ENCODE results near the gene RAB5B.

The RAB5B gene
- 34.6 to 66.2 (median 56.2) reads per million in 4 donors for total RNA-seq

DNA sequence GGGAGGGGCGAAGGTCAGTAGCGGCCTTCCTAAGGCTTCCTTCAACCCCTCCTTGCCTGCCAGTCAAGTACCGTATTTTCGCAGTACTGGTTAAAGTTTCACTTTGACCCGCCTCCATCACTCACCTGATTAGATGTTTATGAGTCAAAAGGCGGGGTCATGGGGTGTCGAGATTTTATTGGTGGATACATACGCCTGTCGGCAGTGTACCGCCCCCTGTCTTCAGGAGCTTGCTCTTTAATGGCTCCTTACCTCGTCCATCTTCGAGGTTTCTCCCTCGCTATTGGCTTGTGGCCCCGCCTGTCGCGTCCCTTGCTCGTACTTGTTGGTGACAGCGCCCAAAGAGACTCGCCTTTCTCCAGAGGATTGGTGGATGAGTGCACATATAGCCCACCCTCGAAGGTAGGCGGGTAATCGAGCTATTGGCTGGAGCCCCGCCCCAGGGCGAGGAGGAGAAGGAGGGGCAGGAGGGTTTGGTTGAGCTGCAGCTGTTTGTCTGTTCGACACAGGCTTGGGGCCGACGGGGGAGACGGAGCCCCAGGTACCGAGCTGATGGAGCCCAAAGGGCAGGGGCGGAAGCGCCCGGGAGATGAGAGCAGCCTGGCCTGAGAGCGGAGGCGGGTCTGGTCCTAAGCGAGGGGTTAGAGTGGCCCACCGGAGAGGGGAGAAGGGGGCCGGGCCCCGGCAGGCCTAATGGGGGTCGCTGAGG lies at the start of gene RAB5B:
RAB5B (plus strand) TSS at position 480 of the 709 bp plus-strand sequence. CDS start 12,883 bp downstream, outside the sequence.
- peak; percentile 95 to 100 (median 98) for DNase-seq

DNA sequence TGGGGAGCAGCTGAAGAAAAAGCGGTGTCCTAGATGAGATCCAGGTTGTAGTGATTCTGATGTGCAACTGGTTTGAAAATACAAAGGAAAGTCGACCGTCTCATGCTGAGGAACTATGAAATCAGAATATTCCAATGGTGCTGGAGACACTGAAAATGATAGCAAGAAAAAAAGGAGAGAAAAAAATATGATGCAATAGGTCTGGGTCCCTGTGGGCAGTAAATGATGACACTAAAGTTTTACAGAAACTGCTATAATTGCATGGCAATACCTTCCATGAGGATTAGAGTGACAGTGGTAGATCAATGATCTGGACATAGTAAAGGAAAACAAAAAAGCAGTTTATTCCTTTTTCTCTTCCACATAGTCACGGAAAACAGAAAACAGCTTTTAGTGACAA lies 48.5 kb upstream of the RAB5B start:
- no peak for DNase-seq

- DNase-seq = peak in 1 of 5 donors; percentile 41
Observed at GRCh38 chr12:55925870-55926737, 47.8 kb upstream of the RAB5B start.

DNA sequence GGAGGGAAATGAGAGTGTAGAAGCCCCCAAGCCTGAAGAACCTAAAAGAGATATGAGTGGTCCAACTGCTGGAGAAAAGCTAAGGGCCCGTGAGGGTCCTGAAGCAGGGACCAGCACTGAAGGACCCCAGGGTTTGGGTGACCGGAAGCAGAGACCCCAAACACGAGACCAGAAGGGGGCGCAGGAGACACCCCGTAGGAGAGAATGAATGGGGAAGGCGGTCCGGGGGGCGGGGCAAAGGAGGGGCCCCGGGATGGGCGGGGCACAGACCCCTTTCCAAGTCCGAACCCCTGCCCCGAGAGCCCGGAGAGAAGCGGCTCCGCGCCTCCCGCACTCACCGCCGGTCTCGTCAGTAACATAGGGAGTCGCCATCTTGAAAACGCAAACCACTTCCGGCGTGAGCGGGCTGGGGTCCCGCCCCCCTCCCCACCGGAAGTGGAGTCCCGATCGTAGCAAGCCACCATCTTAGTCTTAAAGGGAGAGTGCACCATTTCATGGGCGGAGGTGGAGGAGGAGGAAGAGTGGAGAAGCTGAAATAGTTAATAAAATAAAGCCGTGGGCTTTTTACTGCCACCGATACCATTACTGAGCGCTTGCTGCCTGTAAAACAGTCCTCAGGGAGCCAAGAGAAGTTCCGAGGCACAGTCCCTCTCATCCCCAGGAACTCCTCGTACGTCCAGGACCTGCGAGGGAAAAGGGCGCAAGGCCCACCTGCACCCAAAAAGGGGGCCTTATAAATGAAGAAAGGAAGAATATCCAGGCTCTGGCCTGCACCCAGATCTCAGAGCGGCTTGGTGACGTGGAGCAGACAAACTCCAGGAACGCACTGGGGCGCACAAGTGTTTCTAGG lies 46.9 kb upstream of the RAB5B start:
- DNase-seq = peak; percentile 80 to 98 (median 86)

DNA sequence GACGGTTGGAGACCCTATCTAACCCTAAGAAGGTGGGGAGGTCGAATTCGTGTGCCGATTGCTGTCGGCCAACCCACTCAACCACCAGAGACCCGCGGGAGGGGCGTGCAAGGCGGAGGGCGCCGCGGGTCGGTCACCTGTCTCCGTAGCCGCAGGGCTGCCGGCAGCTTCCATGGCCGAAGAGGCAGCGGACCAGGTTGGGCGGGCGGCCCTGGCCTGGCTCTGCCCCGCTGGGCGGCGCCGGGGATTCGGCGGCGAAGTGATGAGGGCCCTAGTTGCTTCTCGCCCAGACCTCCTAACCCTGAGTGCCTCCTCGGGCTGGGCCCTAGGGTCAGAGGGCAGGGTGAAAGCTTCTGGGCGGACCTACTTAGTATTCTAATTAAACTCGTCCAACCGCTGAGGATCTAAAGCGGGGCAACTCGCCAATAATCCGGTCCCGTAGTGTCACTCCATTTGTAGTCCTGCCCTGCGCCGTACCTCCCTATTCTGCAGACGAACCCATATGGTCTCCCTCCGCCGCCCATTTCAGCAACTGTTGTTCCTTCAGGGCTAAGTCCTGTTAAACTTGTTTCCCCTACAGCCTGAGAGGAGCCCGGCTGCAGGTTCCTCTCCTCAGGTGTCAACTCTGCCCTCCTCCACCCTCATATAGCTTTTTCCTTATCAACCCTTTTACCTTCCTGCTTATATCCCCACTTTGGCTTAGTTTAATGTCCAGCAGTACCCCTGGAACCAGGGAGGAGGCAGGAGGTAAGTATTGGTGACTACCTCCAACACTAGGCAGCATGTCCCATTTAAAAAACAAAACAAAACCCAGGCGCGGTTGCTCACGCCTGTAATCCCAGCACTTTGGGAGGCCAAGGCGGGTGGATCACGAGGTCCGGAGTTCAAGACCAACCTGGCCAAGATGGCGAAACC lies 46.0 kb upstream of the RAB5B start, which contains the start of gene PYM1:
PYM1 (minus strand) TSS at position 307 of the 915 bp plus-strand sequence; CDS start at position 174, 133 bp downstream.
- peak; percentile 31 to 93 (median 52) for DNase-seq

DNA sequence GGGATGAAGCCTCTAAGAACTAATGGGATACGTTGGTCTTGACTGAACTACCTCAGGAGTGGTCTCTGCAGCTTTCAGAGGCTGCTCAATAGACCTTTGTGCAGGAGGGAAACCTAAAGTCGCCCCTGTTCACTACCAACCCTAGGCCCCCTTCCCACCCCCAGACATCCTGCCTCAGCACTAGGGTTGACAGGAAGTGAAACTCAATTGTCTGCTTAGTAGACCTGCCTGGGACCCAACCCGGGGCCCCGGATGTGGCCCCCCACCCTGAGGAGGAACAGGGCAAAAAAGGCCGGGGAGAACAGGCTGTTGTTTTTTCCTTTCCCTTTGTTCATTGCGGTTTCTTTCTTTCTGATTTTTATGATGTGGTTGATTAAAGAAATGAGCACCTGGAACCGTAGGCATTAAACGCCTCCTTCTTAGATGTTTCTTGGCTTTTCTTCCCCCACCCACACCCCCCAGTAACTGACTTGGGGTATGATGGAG lies 44.5 kb upstream of the RAB5B start:
- DNase-seq = peak; percentile 71 to 92 (median 82)

- peak; percentile 38 to 90 (median 61) for DNase-seq
Observed at GRCh38 chr12:55930771-55931316, 43.0 kb upstream of the RAB5B start, which contains the start of gene DGKA. Gene DGKA, plus strand, starts transcription at chr12:55931162. Its CDS starts 5,342 bp downstream, at chr12:55936504.

- DNase-seq = no peak
Observed at GRCh38 chr12:55931317-55931779, 42.5 kb upstream of the RAB5B start.

DNA sequence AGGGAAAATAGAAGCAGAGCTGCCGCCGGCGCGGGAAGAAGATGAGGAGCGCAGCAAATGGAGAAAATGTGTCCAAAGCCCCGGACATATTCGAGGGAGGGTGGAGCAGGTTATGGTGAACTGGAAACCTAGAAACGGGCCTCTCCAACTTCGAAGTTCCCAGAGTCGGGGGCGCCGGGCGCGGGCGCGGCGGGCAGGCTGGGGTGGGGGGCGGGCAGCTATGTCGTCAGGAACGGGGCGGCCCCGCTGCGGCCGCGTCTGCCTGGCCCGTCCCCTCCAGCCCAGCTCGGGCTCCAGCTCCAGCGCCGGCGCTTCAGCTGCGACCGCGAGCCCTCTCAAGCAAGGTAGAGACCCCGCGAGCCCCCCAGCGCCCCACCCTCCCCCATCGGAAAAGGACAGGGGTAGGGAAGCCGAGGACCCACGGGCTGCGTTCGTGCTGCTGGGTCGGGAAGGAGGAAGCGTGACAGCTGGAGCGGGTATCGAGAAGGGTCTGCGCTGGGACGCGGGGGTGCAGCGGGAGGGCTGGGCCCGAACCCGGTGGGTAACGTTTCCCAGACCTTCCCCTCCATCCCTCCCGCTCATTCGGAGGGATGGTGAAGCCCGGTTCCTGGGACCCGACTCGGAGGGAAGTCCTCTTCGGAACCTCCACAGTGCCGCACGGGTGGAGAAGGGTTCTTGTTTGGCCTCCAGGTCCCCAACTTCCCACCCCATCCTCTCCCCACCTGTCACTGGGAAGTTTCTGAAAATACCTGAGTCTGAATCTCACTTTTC lies 41.9 kb upstream of the RAB5B start:
- peak in 2 of 5 donors; percentile 31 to 35 for DNase-seq

DNA sequence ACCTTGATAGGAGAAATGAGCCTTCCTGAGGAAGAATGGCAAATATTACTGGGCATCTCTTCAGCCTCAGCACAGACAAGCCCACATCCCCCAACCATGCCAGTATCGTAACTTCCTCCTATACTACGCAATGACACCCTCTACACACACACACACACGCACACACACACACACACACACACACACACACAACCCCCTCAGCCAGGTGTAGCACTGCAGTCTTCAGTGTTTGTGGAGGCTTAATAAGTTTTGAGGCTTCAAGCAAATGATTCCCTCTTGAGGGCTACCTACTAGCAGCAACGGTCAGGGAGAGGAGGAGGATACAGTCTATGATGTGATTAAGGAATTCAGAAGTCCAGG lies 41.3 kb upstream of the RAB5B start:
- peak in 2 of 5 donors; percentile 26 to 71 for DNase-seq

DNA sequence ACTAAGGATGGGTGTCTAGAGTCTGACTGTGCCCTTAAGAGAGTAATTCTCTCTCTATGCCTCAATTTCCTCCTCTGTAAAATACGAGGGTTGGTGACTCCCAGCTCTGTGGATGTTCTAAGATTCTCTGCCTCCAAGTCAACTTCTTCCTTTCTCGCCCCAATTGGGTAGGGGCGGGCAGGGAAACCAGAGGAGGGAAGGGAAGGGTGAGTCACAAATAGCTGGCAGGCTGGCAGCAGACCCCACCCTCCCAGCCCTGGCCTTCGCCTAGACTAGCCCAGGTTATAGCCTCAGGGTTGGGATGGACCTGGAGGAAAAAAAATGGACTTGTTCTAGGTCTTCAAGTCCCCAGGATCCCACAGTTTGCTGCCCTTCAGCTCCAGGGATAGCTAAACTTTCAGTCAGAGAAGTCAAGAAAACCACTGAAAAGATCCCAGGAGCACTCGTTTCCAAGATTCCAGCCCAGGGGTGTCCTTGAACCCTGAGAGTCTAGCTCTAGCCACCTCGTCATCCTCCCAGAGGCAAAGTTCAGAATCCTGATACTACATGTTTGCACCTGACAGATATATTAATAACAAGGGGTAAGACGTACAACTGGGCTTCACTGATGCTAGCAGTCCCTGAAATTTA lies 40.6 kb upstream of the RAB5B start:
- DNase-seq = no peak

DNA sequence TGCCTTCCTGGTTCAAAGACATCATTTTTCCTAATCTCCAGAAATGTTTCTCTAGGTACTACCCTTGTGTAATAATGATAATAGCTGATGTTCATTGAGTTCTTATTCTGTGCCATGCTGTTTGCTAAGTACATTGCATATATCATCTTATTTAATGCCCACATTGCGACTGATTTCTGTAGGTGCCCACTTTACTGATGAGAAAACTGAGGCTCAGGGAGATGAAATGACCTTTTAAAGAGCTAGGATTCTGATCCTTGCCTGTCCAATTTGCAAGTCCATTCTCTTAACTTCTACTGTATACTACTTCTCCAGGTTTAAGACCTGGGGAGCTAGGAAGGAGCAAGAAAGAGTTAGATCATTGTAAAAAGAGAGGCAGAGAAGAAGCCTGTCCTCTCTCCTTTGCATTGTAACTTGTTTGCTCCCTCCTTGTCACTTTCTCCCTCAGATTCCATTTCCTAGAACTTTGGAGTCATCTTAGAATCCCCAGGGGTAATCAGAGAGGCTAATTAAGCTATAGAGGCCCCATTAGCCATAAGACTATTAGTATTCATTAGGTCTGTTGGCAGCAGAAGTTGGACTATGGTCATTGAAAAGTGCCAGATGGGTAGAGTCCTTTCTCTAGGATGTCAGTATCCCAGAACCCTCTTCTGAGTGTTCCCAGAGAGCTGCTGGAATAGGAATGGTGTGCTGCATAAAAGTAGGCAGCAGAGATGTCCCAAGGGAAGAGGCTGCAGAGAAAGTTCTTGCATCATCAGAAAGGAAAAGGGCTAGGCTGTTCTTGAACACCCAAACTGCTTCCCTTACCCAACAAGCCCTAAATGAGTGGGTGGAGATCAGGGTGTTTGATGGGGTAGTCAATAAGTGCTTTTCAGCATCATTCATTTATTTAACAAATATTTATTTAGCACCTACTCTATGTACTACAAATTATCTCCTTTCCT lies 39.8 kb upstream of the RAB5B start:
- no peak for DNase-seq

GRCh38 chr12:55934773-55935172 lies 39.1 kb upstream of the RAB5B start:
- DNase-seq = no peak

DNA sequence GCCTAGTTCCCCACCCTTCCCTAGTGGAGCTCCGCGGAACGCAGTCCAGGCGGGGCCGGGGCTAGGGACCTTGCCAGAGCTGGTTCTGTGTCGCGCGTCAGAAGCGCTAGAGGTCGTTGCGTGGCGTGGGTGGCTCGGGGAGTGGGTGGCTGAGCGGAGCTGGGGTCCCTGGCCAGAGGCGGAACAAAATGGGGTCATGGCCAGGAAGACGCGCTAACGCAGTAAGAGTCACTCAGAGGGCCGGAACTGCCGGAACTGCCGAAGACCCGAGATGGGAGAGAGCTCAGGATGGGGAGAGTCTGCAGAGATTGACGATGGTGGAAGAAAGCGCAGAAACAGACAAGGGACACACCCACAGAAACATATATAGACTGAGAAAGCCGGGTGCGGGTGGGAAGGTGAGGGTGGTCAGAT lies 38.1 kb upstream of the RAB5B start:
- peak in 3 of 5 donors; percentile 24 to 29 (median 25) for DNase-seq

GRCh38 chr12:55937981-55938380 lies 35.9 kb upstream of the RAB5B start:
- DNase-seq = no peak

GRCh38 chr12:55938826-55939501 lies 34.9 kb upstream of the RAB5B start:
- DNase-seq = peak in 1 of 5 donors; percentile 52

GRCh38 chr12:55940065-55940732 lies 33.7 kb upstream of the RAB5B start:
- peak; percentile 58 to 82 (median 76) for DNase-seq

All from T-helper 1 cell (primary cell).